Fibroblast of lung (primary cell): ENCODE results near the gene SLC25A36. TPM values are rescaled to one million over a fixed set of nuclear protein-coding genes. Genes with fewer than 3 reads are reported as not detected.

Source experiments
- DNase-seq, 2 donors: peaks; one replicate each; pipeline versions ENCODE4 v3.0.0 to v3.0.0-alpha.2; 2010; ENCODE audit warnings: low read depth in 2 of 2
- H2AFZ ChIP-seq: 2 replicates; pipeline ENCODE4 v1.5.1; 2012; ENCODE audit warnings: low read length, control low read depth, inconsistent platforms
- H3K27ac ChIP-seq: 2 replicates; pipeline ENCODE4 v1.5.1; 2011; ENCODE audit warnings: low read length, control low read depth; ENCODE audit not compliant: insufficient read depth
- H3K27me3 ChIP-seq: 2 replicates; pipeline ENCODE4 v1.5.1; 2011; ENCODE audit warnings: mild to moderate bottlenecking, low read length; ENCODE audit not compliant: control insufficient read depth, insufficient read depth
- H3K36me3 ChIP-seq: 2 replicates; pipeline ENCODE4 v1.5.1; 2011; ENCODE audit warnings: low read length; ENCODE audit not compliant: control insufficient read depth, insufficient read depth
- H3K4me1 ChIP-seq: 2 replicates; pipeline ENCODE4 v1.5.1; 2011; ENCODE audit warnings: low read length; ENCODE audit not compliant: control insufficient read depth, insufficient read depth; ENCODE audit errors: extremely low read depth
- H3K4me2 ChIP-seq: 2 replicates; pipeline ENCODE4 v1.5.1; 2011; ENCODE audit warnings: low read length, control low read depth; ENCODE audit not compliant: insufficient read depth; ENCODE audit errors: extremely low read depth
- H3K4me3 ChIP-seq, 4 experiments: fragments of 200-600 bp in 1 of 4; sonication (generic) in 1 of 4; replicated peaks in 1 of 4; 2 replicates each; pipeline ENCODE4 v1.5.1; 2011 to 2016; ENCODE audit warnings: low read length in 4 of 4, low read depth in 3 of 4, mild to moderate bottlenecking in 3 of 4, control low read depth in 2 of 4, inconsistent platforms in 1 of 4, mixed read lengths in 1 of 4; ENCODE audit not compliant: insufficient read depth in 1 of 4; ENCODE audit errors: control extremely low read depth in 1 of 4
- H3K79me2 ChIP-seq: 2 replicates; pipeline ENCODE4 v1.5.1; 2012; ENCODE audit warnings: mild to moderate bottlenecking, low read length, inconsistent platforms; ENCODE audit not compliant: control insufficient read depth, insufficient read depth
- H3K9ac ChIP-seq: 2 replicates; pipeline ENCODE4 v1.5.1; 2011; ENCODE audit warnings: mild to moderate bottlenecking, low read length, control low read depth; ENCODE audit not compliant: insufficient read depth
- H3K9me3 ChIP-seq: 2 replicates; pipeline ENCODE4 v1.5.1; 2012; ENCODE audit warnings: low read depth, low read length; ENCODE audit not compliant: control insufficient read depth, insufficient read depth
- H4K20me1 ChIP-seq: 2 replicates; pipeline ENCODE4 v1.5.1; 2011; ENCODE audit warnings: low read length; ENCODE audit not compliant: control insufficient read depth, insufficient read depth; ENCODE audit errors: extremely low read depth
- EZH2 ChIP-seq: IDR thresholded peaks from 2 replicates; pipeline ENCODE4 v1.5.1; 2012; ENCODE audit warnings: low read length, control low read depth, mild to moderate bottlenecking; ENCODE audit errors: missing control alignments
- polyA plus RNA-seq, 2 donors: library from polyadenylated mRNA; depleted of rRNA in 1 of 2; stranded (reverse) in 1 of 2; unstranded in 1 of 2; fragments of >200 nt; gene quantifications; 2 replicates each; pipeline ENCODE4 v1.2.1, GENCODE V29; 2011 to 2012; ENCODE audit warnings: missing spikeins in 1 of 2
- total RNA-seq: library from RNA; depleted of rRNA; stranded (reverse); fragments of >200 nt; gene quantifications from 2 replicates; pipeline ENCODE4 v1.2.1, GENCODE V29; 2014
- TF ChIP-seq, protein P1 (sequence below), 2 donors: IDR thresholded peaks in 1 of 2; conservative IDR thresholded peaks in 1 of 2; 1 replicate in 1 of 2; 2 replicates in 1 of 2; pipeline ENCODE4 v1.5.1; 2011 to 2012; ENCODE audit warnings: low read length in 2 of 2, control low read depth in 1 of 2, inconsistent platforms in 1 of 2, low read depth in 1 of 2, mild to moderate bottlenecking in 1 of 2

Gene SLC25A36
- total and polyA plus RNA-seq, 2 donors (not counting 1 experiment from before 2014, with no cell fraction given): 53.6 to 78.6 TPM

DNA sequence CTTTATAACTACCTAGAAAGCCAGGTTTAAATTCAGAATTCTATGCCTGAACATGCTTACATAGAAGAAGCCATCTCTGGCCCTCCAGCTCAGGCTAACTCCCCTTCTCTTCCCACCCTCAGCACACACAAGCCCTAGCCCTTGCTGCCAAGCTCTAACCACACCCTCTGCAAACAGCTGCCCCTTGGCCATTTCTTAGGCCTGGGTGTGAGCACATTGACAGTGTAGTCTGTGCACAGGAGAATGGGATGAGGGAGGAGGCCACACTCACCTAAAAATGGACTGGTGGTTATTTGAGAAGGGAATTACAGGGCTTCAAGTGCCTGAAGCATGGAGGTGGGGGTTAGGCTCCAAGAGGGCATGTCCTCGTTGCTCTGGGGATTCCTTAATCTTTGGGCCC lies 42.3 kb upstream of the SLC25A36 start:
- Histone ChIP-seq H3K4me3 (no peak overlapping the region), H3K27ac (no peak overlapping the region), H2AFZ (no peak overlapping the region), H3K27me3 (no peaks in the 10 kb centered on the region), H3K9ac (no peak overlapping the region), H3K4me1 (peaks cover 3% of the 10 kb centered on the region), H4K20me1 (no peaks in the 10 kb centered on the region), H3K36me3 (no peaks in the 10 kb centered on the region), H3K4me2 (no peak overlapping the region), H3K9me3 (no peaks in the 10 kb centered on the region), H3K79me2 (no peaks in the 10 kb centered on the region)
- no peak for DNase-seq
- TF ChIP-seq, protein P1, sequence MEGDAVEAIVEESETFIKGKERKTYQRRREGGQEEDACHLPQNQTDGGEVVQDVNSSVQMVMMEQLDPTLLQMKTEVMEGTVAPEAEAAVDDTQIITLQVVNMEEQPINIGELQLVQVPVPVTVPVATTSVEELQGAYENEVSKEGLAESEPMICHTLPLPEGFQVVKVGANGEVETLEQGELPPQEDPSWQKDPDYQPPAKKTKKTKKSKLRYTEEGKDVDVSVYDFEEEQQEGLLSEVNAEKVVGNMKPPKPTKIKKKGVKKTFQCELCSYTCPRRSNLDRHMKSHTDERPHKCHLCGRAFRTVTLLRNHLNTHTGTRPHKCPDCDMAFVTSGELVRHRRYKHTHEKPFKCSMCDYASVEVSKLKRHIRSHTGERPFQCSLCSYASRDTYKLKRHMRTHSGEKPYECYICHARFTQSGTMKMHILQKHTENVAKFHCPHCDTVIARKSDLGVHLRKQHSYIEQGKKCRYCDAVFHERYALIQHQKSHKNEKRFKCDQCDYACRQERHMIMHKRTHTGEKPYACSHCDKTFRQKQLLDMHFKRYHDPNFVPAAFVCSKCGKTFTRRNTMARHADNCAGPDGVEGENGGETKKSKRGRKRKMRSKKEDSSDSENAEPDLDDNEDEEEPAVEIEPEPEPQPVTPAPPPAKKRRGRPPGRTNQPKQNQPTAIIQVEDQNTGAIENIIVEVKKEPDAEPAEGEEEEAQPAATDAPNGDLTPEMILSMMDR (conservative IDR thresholded peaks at IDR 0.05 in 1 of 2, IDR thresholded peaks at IDR 0.05 in 1 of 2; ENCODE audit: low read depth in 1 of 2, low read length in 2 of 2): no peak
- no peak for TF ChIP-seq EZH2

DNA sequence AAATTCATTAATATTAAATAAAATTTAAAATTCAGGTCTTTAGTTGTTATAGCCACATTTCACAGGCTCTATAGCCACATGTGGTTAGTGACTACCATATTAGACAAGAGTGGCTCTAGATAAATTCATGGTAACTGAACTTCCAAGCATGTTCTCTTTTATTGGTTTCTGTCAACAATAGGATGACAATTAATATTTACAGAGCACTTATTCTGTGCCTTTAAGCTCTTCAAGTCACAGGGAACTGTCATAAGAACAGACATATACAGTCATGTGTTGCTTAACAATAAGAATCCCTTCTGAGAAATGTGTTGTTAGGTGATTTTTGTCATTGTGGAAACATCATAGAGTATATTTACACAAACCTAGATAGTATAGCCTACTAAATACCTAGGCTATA lies 38.8 kb upstream of the SLC25A36 start:
- H4K20me1 ChIP-seq: no peaks in the 10 kb centered on the region
- H3K36me3 ChIP-seq: no peaks in the 10 kb centered on the region
- DNase-seq: no peak
- H3K27ac ChIP-seq: no peak overlapping the region
- H3K4me1 ChIP-seq: peaks cover 3% of the 10 kb centered on the region
- H3K9ac ChIP-seq: no peak overlapping the region
- no peaks in the 10 kb centered on the region for H3K27me3 ChIP-seq
- H3K9me3 ChIP-seq: no peaks in the 10 kb centered on the region
- H3K79me2 ChIP-seq: no peaks in the 10 kb centered on the region
- H3K4me2 ChIP-seq: no peak overlapping the region
- no peak overlapping the region for H3K4me3 ChIP-seq
- TF ChIP-seq, protein P1 (conservative IDR thresholded peaks at IDR 0.05 in 1 of 2, IDR thresholded peaks at IDR 0.05 in 1 of 2; ENCODE audit: low read depth in 1 of 2, low read length in 2 of 2): no peak
- no peak for TF ChIP-seq EZH2
- no peak overlapping the region for H2AFZ ChIP-seq

DNA sequence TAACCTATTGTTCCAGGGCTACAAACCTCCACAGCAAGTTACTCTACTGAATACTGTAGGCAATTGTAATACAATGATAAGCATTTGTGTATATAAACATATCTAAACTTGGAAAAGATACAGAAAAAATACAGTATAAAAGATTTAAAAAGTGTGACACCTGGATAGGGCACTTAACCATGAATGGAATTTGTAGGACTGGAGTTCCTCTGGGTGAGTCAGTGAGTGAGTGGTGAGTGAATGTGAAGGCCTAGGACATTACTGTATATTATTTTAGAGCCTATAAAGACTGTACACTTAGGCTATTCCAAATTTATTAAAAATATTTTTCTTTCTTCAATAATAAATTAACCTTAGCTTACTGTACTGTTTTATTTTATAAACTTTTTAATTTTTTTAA lies 38.4 kb upstream of the SLC25A36 start:
- peaks cover 3% of the 10 kb centered on the region for H3K4me1 ChIP-seq
- no peaks in the 10 kb centered on the region for H4K20me1 ChIP-seq
- H3K4me3 ChIP-seq: no peak overlapping the region
- no peaks in the 10 kb centered on the region for H3K36me3 ChIP-seq
- H3K27ac ChIP-seq: no peak overlapping the region
- H3K79me2 ChIP-seq: no peaks in the 10 kb centered on the region
- H3K9me3 ChIP-seq: no peaks in the 10 kb centered on the region
- no peak overlapping the region for H3K9ac ChIP-seq
- no peaks in the 10 kb centered on the region for H3K27me3 ChIP-seq
- H3K4me2 ChIP-seq: no peak overlapping the region
- no peak for TF ChIP-seq EZH2
- TF ChIP-seq, protein P1 (conservative IDR thresholded peaks at IDR 0.05 in 1 of 2, IDR thresholded peaks at IDR 0.05 in 1 of 2; ENCODE audit: low read depth in 1 of 2, low read length in 2 of 2): no peak
- DNase-seq: peak in 1 of 2 donors; percentile 60
- no peak overlapping the region for H2AFZ ChIP-seq
